Amniotic stem cell (primary cell): Measurements from ENCODE around the gene ANO2.
A peak's percentile ranks its signal among the peaks of the same experiment; 100 is the strongest.

Experiments
- DNase-seq: peaks from one replicate; lab custom pipeline; 2025; lab: John Stamatoyannopoulos, UW

ANO2 gene

GRCh38 chr12:5623411-5623810, 321.6 kb downstream of the ANO2 start:
- no peak for DNase-seq

- no peak for DNase-seq
Observed at GRCh38 chr12:5622280-5622679, 322.8 kb downstream of the ANO2 start.

GRCh38 chr12:5621329-5621728, 323.7 kb downstream of the ANO2 start:
- no peak for DNase-seq

- DNase-seq: no peak
Observed at GRCh38 chr12:5620896-5621295, 324.2 kb downstream of the ANO2 start.

- DNase-seq: no peak
Observed at GRCh38 chr12:5619628-5620027, 325.4 kb downstream of the ANO2 start.

GRCh38 chr12:5616854-5617253, 328.2 kb downstream of the ANO2 start:
- no peak for DNase-seq

GRCh38 chr12:5615760-5616159, 329.3 kb downstream of the ANO2 start:
- no peak for DNase-seq

- DNase-seq: no peak
Observed at GRCh38 chr12:5614256-5614655, 330.8 kb downstream of the ANO2 start.

- DNase-seq: no peak
Observed at GRCh38 chr12:5612556-5613410, 332.3 kb downstream of the ANO2 start.

GRCh38 chr12:5611162-5611561, 333.9 kb downstream of the ANO2 start:
- no peak for DNase-seq

GRCh38 chr12:5599378-5599777, 345.7 kb downstream of the ANO2 start:
- no peak for DNase-seq

- no peak for DNase-seq
Observed at GRCh38 chr12:5593998-5594397, 351.1 kb downstream of the ANO2 start.

- DNase-seq: no peak
Observed at GRCh38 chr12:5593086-5593485, 352.0 kb downstream of the ANO2 start.

- no peak for DNase-seq
Observed at GRCh38 chr12:5592310-5592709, 352.7 kb downstream of the ANO2 start.

- no peak for DNase-seq
Observed at GRCh38 chr12:5590316-5590715, 354.7 kb downstream of the ANO2 start.

- DNase-seq: no peak
Observed at GRCh38 chr12:5589054-5589453, 356.0 kb downstream of the ANO2 start.

GRCh38 chr12:5588591-5588990, 356.5 kb downstream of the ANO2 start:
- DNase-seq: no peak

GRCh38 chr12:5588176-5588575, 356.9 kb downstream of the ANO2 start:
- no peak for DNase-seq

- no peak for DNase-seq
Observed at GRCh38 chr12:5587711-5588121, 357.3 kb downstream of the ANO2 start.

- peak; percentile 35 for DNase-seq
Observed at GRCh38 chr12:5586201-5586600, 358.9 kb downstream of the ANO2 start.

GRCh38 chr12:5585178-5585577, 359.9 kb downstream of the ANO2 start:
- no peak for DNase-seq

GRCh38 chr12:5584412-5585175, 360.5 kb downstream of the ANO2 start:
- DNase-seq: no peak

- DNase-seq: no peak
Observed at GRCh38 chr12:5582541-5582940, 362.5 kb downstream of the ANO2 start.
